Endothelial cell of umbilical vein (primary cell): ENCODE results near the gene GNB1.

Source experiments
- CTCF ChIP-seq, 2 donors: IDR thresholded peaks; 1 replicate in 1 of 2; 2 replicates in 1 of 2; pipeline ENCODE4 v1.5.1; 2011; ENCODE audit warnings: low read length in 2 of 2, mild to moderate bottlenecking in 2 of 2, moderate library complexity in 2 of 2, control low read depth in 1 of 2, inconsistent platforms in 1 of 2, low read depth in 1 of 2; ENCODE audit not compliant: insufficient read depth in 1 of 2; ENCODE audit errors: extremely low read depth in 1 of 2
- EZH2 ChIP-seq: IDR thresholded peaks from 2 replicates; pipeline ENCODE4 v1.6.1; 2012; ENCODE audit warnings: borderline replicate concordance, low read depth, mild to moderate bottlenecking, moderate library complexity, low read length, inconsistent platforms; ENCODE audit not compliant: severe bottlenecking
- POLR2A ChIP-seq: IDR thresholded peaks from 2 replicates; pipeline ENCODE4 v1.6.1; 2012; ENCODE audit warnings: low read depth, mild to moderate bottlenecking, control low read depth, low read length

- TF ChIP-seq CTCF (IDR thresholded peaks at IDR 0.05; ENCODE audit: extremely low read depth in 1 of 2, insufficient read depth in 1 of 2, low read depth in 1 of 2, low read length in 2 of 2) (no peak), POLR2A (no peak), EZH2 (no peak)
These were observed 18.4 kb downstream of the GNB1 start for GRCh38 chr1:1872329-1872994.
